ENCODE measurements around the gene ICA1. TPM values are rescaled to one million over a fixed set of nuclear protein-coding genes. Genes with fewer than 3 reads are reported as not detected.

The ICA1 gene
- polyA plus RNA-seq, 3 donors: 3.2 to 7.0 (median 4.2) TPM

- Histone ChIP-seq H3K27ac (ENCODE audit: low read depth in 1 of 2, low read length in 2 of 2) (no peak overlapping the region), H4K20me1 (ENCODE audit: insufficient read depth, low read length) (no peaks in the 10 kb centered on the region), H3K27me3 (ENCODE audit: control insufficient read depth in 2 of 2, insufficient read depth in 2 of 2, low read length in 2 of 2) (no peaks in the 10 kb centered on the region), H3K9ac (ENCODE audit: insufficient read depth, low read length, poor library complexity, severe bottlenecking) (no peak overlapping the region), H3K4me2 (replicated peaks; ENCODE audit: extremely low read depth, low read length, poor library complexity, severe bottlenecking) (no peak overlapping the region), H3K4me1 (ENCODE audit: control insufficient read depth in 1 of 2, insufficient read depth in 2 of 2, low read length in 2 of 2) (no peaks in the 10 kb centered on the region), H3K79me2 (ENCODE audit: insufficient read depth, low read length) (no peaks in the 10 kb centered on the region), H3K9me3 (replicated peaks in 1 of 2; ENCODE audit: control insufficient read depth in 1 of 2, insufficient read depth in 1 of 2, low read length in 2 of 2) (no peaks in the 10 kb centered on the region), H2AFZ (ENCODE audit: insufficient read depth, low read depth, low read length, poor library complexity, severe bottlenecking) (no peak overlapping the region), H3K4me3 (replicated peaks in 1 of 3; ENCODE audit: low read depth in 2 of 3, low read length in 3 of 3) (no peak overlapping the region), H3K36me3 (replicated peaks in 1 of 2; ENCODE audit: control insufficient read depth in 1 of 2, insufficient read depth in 2 of 2, low read length in 2 of 2) (no peaks in the 10 kb centered on the region)
- Mint-ChIP-seq H3K4me1 (peaks cover 14% of the 10 kb centered on the region), H3K4me3 (no peak overlapping the region), H3K36me3 (peaks cover 2 to 3% of the 10 kb centered on the region in 2 donors), H3K27me3 (ENCODE audit: low read depth in 3 of 3) (peaks cover 0 to 2% (median 1%) of the 10 kb centered on the region in 3 donors), H3K9me3 (no peaks in the 10 kb centered on the region), H3K27ac (no peak overlapping the region)
- no peak for TF ChIP-seq CTCF (IDR thresholded peaks at IDR 0.05)
- DNase-seq: no peak
- intact Hi-C loops (cut with micrococcal nuclease): no loop called here
- 77% methylated on average over 4 of the region's 5 CpGs for WGBS (ENCODE audit: insufficient coverage)
Observed at GRCh38 chr7:8197994-8198698, 63.8 kb downstream of the ICA1 start.

GRCh38 chr7:8192897-8193296, 69.1 kb downstream of the ICA1 start:
- H3K4me1 Mint-ChIP-seq: no peaks in the 10 kb centered on the region
- no peak for TF ChIP-seq CTCF (IDR thresholded peaks at IDR 0.05)
- Histone ChIP-seq H3K27ac (ENCODE audit: low read depth in 1 of 2, low read length in 2 of 2) (no peak overlapping the region), H3K4me3 (replicated peaks in 1 of 3; ENCODE audit: low read depth in 2 of 3, low read length in 3 of 3) (no peak overlapping the region), H3K36me3 (replicated peaks in 1 of 2; ENCODE audit: control insufficient read depth in 1 of 2, insufficient read depth in 2 of 2, low read length in 2 of 2) (no peaks in the 10 kb centered on the region), H3K4me2 (replicated peaks; ENCODE audit: extremely low read depth, low read length, poor library complexity, severe bottlenecking) (no peak overlapping the region), H4K20me1 (ENCODE audit: insufficient read depth, low read length) (no peaks in the 10 kb centered on the region), H3K27me3 (ENCODE audit: control insufficient read depth in 2 of 2, insufficient read depth in 2 of 2, low read length in 2 of 2) (no peaks in the 10 kb centered on the region), H3K79me2 (ENCODE audit: insufficient read depth, low read length) (no peaks in the 10 kb centered on the region), H3K9ac (ENCODE audit: insufficient read depth, low read length, poor library complexity, severe bottlenecking) (no peak overlapping the region), H2AFZ (ENCODE audit: insufficient read depth, low read depth, low read length, poor library complexity, severe bottlenecking) (no peak overlapping the region), H3K9me3 (replicated peaks in 1 of 2; ENCODE audit: control insufficient read depth in 1 of 2, insufficient read depth in 1 of 2, low read length in 2 of 2) (no peaks in the 10 kb centered on the region), H3K4me1 (ENCODE audit: control insufficient read depth in 1 of 2, insufficient read depth in 2 of 2, low read length in 2 of 2) (no peaks in the 10 kb centered on the region)
- intact Hi-C loops (cut with micrococcal nuclease): no loop called here
- peaks cover 0 to 2% (median 0%) of the 10 kb centered on the region in 3 donors for H3K27me3 Mint-ChIP-seq (ENCODE audit: low read depth in 3 of 3)
- DNase-seq: no peak
- H3K4me3 Mint-ChIP-seq: no peak overlapping the region
- no peaks in the 10 kb centered on the region for H3K9me3 Mint-ChIP-seq
- H3K36me3 Mint-ChIP-seq: peaks cover 0 to 3% of the 10 kb centered on the region in 2 donors
- H3K27ac Mint-ChIP-seq: no peak overlapping the region
